ENCODE data around the gene C6orf141. TPM values are rescaled to one million over a fixed set of nuclear protein-coding genes. Genes with fewer than 3 reads are reported as not detected.
A peak's percentile ranks its signal among the peaks of the same experiment; 100 is the strongest.

C6orf141 gene
- polyA plus RNA-seq, 1 donor (not counting 4 experiments of a cell fraction or from before 2014, with no cell fraction given), result 51.6 TPM

DNA sequence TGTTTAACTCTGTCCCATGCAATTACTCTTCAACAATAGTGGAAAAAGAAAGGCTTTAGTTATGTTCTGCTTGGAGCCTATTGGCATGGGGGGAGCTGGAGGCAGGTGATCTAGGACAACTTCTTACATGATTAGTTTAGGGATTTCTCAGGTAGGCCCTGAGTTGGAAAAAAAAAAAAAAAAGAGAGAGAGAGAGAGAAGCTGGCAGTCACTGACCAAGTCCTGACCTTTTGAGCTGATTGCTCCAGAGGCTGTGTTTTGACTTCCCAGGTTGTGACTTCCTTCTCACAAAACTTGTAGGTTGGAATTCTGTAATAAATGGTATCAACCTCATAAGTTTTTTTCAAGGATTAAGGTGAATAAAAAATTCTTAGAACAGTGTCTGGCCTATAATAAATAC, 7.8 kb downstream of the C6orf141 start:
- dilution Hi-C loops (cut with MboI; ENCODE audit: extremely low pct_ligation_motif_present, low sequenced_read_pairs), result no loop called here
- Histone ChIP-seq H2AFZ (ENCODE audit: control insufficient read depth, low read length) (no peak overlapping the region), H3K4me3 (ENCODE audit: control insufficient read depth in 2 of 3, extremely low read depth in 1 of 3, insufficient read depth in 2 of 3, low read depth in 1 of 3, low read length in 3 of 3) (no peak overlapping the region), H4K20me1 (ENCODE audit: control insufficient read depth, extremely low read depth, insufficient read depth, low read length) (no peaks in the 10 kb centered on the region), H3K79me2 (ENCODE audit: control insufficient read depth, insufficient read depth, low read length) (peaks cover 22% of the 10 kb centered on the region), H3K36me3 (ENCODE audit: control insufficient read depth in 2 of 2, extremely low read depth in 1 of 2, insufficient read depth in 2 of 2, low read length in 2 of 2) (peaks cover 1 to 16% of the 10 kb centered on the region in 2 experiments), H3K9me1 (ENCODE audit: control insufficient read depth, extremely low read depth, insufficient read depth, low read length) (no peaks in the 10 kb centered on the region), H3K27ac (ENCODE audit: control insufficient read depth, insufficient read depth, low read length) (no peak overlapping the region), H3K4me2 (ENCODE audit: control insufficient read depth, extremely low read depth, insufficient read depth, low read depth, low read length) (no peak overlapping the region), H3K9ac (ENCODE audit: control insufficient read depth, extremely low read depth, insufficient read depth, low read length) (no peak overlapping the region), H3K27me3 (ENCODE audit: control insufficient read depth, extremely low read depth, insufficient read depth, low read length) (no peaks in the 10 kb centered on the region), H3K4me1 (ENCODE audit: control insufficient read depth, extremely low read depth, insufficient read depth, low read length) (peaks cover 32% of the 10 kb centered on the region), H3K9me3 (ENCODE audit: control insufficient read depth, low read depth, low read length) (no peaks in the 10 kb centered on the region)
- DNase-seq (ENCODE audit: low read depth, low spot score) (no peak), FAIRE-seq (no peak)
- TF ChIP-seq, protein P1, sequence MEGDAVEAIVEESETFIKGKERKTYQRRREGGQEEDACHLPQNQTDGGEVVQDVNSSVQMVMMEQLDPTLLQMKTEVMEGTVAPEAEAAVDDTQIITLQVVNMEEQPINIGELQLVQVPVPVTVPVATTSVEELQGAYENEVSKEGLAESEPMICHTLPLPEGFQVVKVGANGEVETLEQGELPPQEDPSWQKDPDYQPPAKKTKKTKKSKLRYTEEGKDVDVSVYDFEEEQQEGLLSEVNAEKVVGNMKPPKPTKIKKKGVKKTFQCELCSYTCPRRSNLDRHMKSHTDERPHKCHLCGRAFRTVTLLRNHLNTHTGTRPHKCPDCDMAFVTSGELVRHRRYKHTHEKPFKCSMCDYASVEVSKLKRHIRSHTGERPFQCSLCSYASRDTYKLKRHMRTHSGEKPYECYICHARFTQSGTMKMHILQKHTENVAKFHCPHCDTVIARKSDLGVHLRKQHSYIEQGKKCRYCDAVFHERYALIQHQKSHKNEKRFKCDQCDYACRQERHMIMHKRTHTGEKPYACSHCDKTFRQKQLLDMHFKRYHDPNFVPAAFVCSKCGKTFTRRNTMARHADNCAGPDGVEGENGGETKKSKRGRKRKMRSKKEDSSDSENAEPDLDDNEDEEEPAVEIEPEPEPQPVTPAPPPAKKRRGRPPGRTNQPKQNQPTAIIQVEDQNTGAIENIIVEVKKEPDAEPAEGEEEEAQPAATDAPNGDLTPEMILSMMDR (optimal IDR thresholded peaks at IDR 0.05 in 1 of 3, IDR thresholded peaks at IDR 0.05 in 1 of 3, conservative IDR thresholded peaks at IDR 0.05 in 1 of 3; ENCODE audit: extremely low read depth in 1 of 3, insufficient read depth in 2 of 3, low read length in 3 of 3), result no peak
- no peak for TF ChIP-seq EZH2 (IDR thresholded peaks at IDR 0.05; ENCODE audit: low read length)

DNA sequence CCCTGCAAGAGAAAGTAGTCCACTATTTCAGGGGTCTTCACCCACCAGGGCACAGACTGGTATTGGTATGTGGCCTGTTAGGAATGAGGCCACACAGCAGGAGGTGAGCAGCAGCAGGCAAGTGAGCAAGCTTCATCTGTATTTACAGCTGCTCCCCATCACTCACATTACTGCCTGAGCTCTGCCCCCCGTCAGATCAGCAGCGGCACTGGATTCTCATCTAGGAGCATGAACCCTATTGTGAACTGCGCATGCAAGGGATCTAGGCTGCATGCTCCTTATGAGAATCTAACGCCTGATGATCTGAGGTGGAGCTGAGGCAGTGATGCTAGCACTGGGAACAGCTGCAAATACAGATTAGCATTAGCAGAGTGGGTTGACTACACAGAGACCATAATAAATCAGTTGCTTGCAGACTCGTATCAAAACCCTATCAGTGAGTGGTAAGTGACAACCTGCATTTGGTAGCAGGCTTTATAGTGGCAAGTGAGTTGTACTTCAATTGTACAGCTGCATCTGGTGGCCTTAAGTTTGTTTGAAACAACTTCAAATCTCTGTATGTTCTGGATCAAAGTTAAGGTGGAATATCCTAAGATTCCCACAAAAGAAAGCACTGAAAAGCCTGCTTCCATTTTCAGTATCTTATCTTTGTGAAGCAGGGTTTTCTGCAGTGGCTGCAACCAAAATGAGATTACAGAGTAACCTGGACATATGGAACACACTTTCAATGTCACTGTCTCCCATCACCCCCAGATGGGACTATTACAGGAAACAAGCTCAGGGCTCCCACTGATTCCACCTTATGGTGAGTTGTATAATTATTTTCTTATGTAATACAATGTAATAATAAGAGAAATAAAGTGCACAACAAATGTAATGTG, 12.8 kb downstream of the C6orf141 start:
- H3K4me2 ChIP-seq (ENCODE audit: control insufficient read depth, extremely low read depth, insufficient read depth, low read depth, low read length), result no peak overlapping the region
- peak overlapping the region; percentile 33 for H3K27ac ChIP-seq (ENCODE audit: control insufficient read depth, insufficient read depth, low read length)
- FAIRE-seq (no peak), DNase-seq (ENCODE audit: low read depth, low spot score) (no peak)
- TF ChIP-seq EZH2 (IDR thresholded peaks at IDR 0.05; ENCODE audit: low read length), result no peak
- TF ChIP-seq, protein P1 (optimal IDR thresholded peaks at IDR 0.05 in 1 of 3, IDR thresholded peaks at IDR 0.05 in 1 of 3, conservative IDR thresholded peaks at IDR 0.05 in 1 of 3; ENCODE audit: extremely low read depth in 1 of 3, insufficient read depth in 2 of 3, low read length in 3 of 3), result no peak
- H3K9me3 ChIP-seq (ENCODE audit: control insufficient read depth, low read depth, low read length), result no peaks in the 10 kb centered on the region
- no peak overlapping the region for H3K9ac ChIP-seq (ENCODE audit: control insufficient read depth, extremely low read depth, insufficient read depth, low read length)
- no peaks in the 10 kb centered on the region for H3K9me1 ChIP-seq (ENCODE audit: control insufficient read depth, extremely low read depth, insufficient read depth, low read length)
- no peaks in the 10 kb centered on the region for H3K27me3 ChIP-seq (ENCODE audit: control insufficient read depth, extremely low read depth, insufficient read depth, low read length)
- peaks cover 14% of the 10 kb centered on the region for H3K4me1 ChIP-seq (ENCODE audit: control insufficient read depth, extremely low read depth, insufficient read depth, low read length)
- H3K79me2 ChIP-seq (ENCODE audit: control insufficient read depth, insufficient read depth, low read length), result peaks cover under 1% of the 10 kb centered on the region
- peaks cover 1 to 6% of the 10 kb centered on the region in 2 experiments for H3K36me3 ChIP-seq (ENCODE audit: control insufficient read depth in 2 of 2, extremely low read depth in 1 of 2, insufficient read depth in 2 of 2, low read length in 2 of 2)
- H2AFZ ChIP-seq (ENCODE audit: control insufficient read depth, low read length), result no peak overlapping the region
- no peaks in the 10 kb centered on the region for H4K20me1 ChIP-seq (ENCODE audit: control insufficient read depth, extremely low read depth, insufficient read depth, low read length)
- dilution Hi-C loops (cut with MboI; ENCODE audit: extremely low pct_ligation_motif_present, low sequenced_read_pairs), result no loop called here
- no peak overlapping the region for H3K4me3 ChIP-seq (ENCODE audit: control insufficient read depth in 2 of 3, extremely low read depth in 1 of 3, insufficient read depth in 2 of 3, low read depth in 1 of 3, low read length in 3 of 3)

Data from keratinocyte (primary cell).